Activated naive CD4-positive, alpha-beta T cell treated with anti-CD3 and anti-CD28 coated beads, Interleukin-2, amount 10 ng/mL, durations not matched to agents 7 days and 5 days (primary cell): ENCODE measurements around the gene LMLN.

ENCODE experiments used
- CTCF ChIA-PET: fragments of 350-600 bp; sonication (Branson Sonifier 250); formaldehyde crosslinking; loops from one replicate; lab custom pipeline; 2021; ENCODE audit warnings: antibody characterized with exemption; lab: Charles Lee
- DNase-seq: peaks from one replicate; pipeline ENCODE4 v3.0.0-alpha.2; 2020
- H3K27ac Mint-ChIP-seq: one replicate; pipeline ENCODE4 v1.8.0; 2021; ENCODE audit warnings: mild to moderate bottlenecking, moderate library complexity, mixed read lengths
- H3K27me3 Mint-ChIP-seq: one replicate; pipeline ENCODE4 v1.8.0; 2021; ENCODE audit warnings: mild to moderate bottlenecking, mixed read lengths
- H3K36me3 Mint-ChIP-seq: one replicate; pipeline ENCODE4 v1.8.0; 2021; ENCODE audit warnings: mixed read lengths
- H3K4me1 Mint-ChIP-seq: one replicate; pipeline ENCODE4 v1.8.0; 2021; ENCODE audit warnings: mixed read lengths
- H3K4me3 Mint-ChIP-seq: one replicate; pipeline ENCODE4 v1.8.0; 2021; ENCODE audit warnings: mild to moderate bottlenecking, moderate library complexity, mixed read lengths
- H3K9me3 Mint-ChIP-seq: one replicate; pipeline ENCODE4 v1.8.0; 2021; ENCODE audit warnings: mixed read lengths

LMLN gene

GRCh38 chr3:198093112-198093679, 133.2 kb downstream of the LMLN start:
- no peaks in the 10 kb centered on the region for H3K4me1 Mint-ChIP-seq
- H3K4me3 Mint-ChIP-seq: no peak overlapping the region
- CTCF ChIA-PET: interaction anchor here (1.2 kb wide), 1 partner anchor 13 kb away, joined by 3 read pairs; no protein-coding TSS in a partner anchor
- peaks cover 2% of the 10 kb centered on the region for H3K36me3 Mint-ChIP-seq
- H3K27me3 Mint-ChIP-seq: peaks cover 19% of the 10 kb centered on the region
- peaks cover 11% of the 10 kb centered on the region for H3K9me3 Mint-ChIP-seq
- no peak overlapping the region for H3K27ac Mint-ChIP-seq
- DNase-seq: no peak
